ENCODE results near the gene PNLIPRP3. TPM values are rescaled to one million over a fixed set of nuclear protein-coding genes. Genes with fewer than 3 reads are reported as not detected.

The PNLIPRP3 gene
- total and polyA plus RNA-seq, 2 of the 4 experiments (the other 2 are of a cell fraction): not detected

DNA sequence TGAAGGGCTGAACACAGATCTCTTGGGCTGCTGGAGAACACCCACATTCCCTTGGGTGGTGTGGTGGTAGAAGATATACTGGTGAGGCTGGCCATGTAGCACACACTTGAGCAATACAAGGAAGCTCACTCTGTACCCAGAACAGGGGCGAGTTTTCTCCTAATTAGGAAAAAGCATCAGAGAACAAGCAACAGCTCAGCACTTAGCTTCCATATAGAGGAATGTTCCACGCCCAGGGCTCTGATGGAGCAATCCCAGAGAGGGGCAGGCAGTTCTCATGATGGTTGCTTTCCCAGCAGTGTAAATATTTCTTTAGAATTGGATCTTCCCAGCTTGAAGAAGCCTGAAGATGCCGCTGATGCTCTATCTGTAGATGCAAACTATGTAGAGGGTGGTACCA, 97.1 kb downstream of the PNLIPRP3 start:
- Histone ChIP-seq H3K4me2 (ENCODE audit: low read depth, low read length) (no peak overlapping the region), H4K5ac (ENCODE audit: low read depth, low read length) (no peak overlapping the region), H2AK9ac (replicated peaks; ENCODE audit: low read depth, low read length, poor library complexity) (no peak overlapping the region), H2BK120ac (ENCODE audit: low read depth, low read length) (no peak overlapping the region), H2BK15ac (ENCODE audit: low read depth, low read length) (no peak overlapping the region), H3K56ac (ENCODE audit: extremely low read depth, insufficient read depth, low read length) (no peak overlapping the region), H3K23ac (ENCODE audit: low read depth, low read length) (no peak overlapping the region), H4K8ac (ENCODE audit: low read depth in 2 of 2, low read length in 2 of 2) (no peak overlapping the region), H3K9ac (ENCODE audit: low read depth, low read length) (no peak overlapping the region), H2AFZ (replicated peaks; ENCODE audit: low read length, poor library complexity) (no peak overlapping the region), H3K4me1 (ENCODE audit: control insufficient read depth, insufficient read depth, low read length) (no peaks in the 10 kb centered on the region), H3K9me1 (ENCODE audit: insufficient read depth, low read length) (no peaks in the 10 kb centered on the region), H4K20me1 (ENCODE audit: insufficient read depth, low read length) (no peaks in the 10 kb centered on the region), H3K9me3 (ENCODE audit: control insufficient read depth, insufficient read depth, low read length) (no peaks in the 10 kb centered on the region), H4K91ac (ENCODE audit: insufficient read depth, low read depth, low read length) (no peak overlapping the region), H3K14ac (replicated peaks; ENCODE audit: low read depth, low read length) (no peak overlapping the region), H3K4ac (ENCODE audit: low read depth, low read length) (no peak overlapping the region), H3K36me3 (ENCODE audit: control insufficient read depth, insufficient read depth, low read length) (no peaks in the 10 kb centered on the region), H3K27ac (ENCODE audit: insufficient read depth, low read length) (no peak overlapping the region), H3K4me3 (ENCODE audit: insufficient read depth, low read depth, low read length) (no peak overlapping the region), H3K79me1 (ENCODE audit: low read depth in 1 of 2, low read length in 2 of 2) (no peaks in the 10 kb centered on the region), H3K18ac (ENCODE audit: low read depth, low read length) (no peak overlapping the region), H3K27me3 (ENCODE audit: control insufficient read depth, insufficient read depth, low read length) (no peaks in the 10 kb centered on the region), H2AK5ac (ENCODE audit: low read depth, low read length) (no peak overlapping the region), H2BK5ac (ENCODE audit: low read depth, low read length, poor library complexity, severe bottlenecking) (no peak overlapping the region), H2BK20ac (ENCODE audit: low read depth, low read length) (no peak overlapping the region)
- ChIA-PET POLR2A (ENCODE audit: unreplicated experiment) (no interaction called here), CTCF (no interaction called here)
- DNase-seq (no peak), ATAC-seq (ENCODE audit: low read depth) (no peak)
- BruUV-seq (replicated peaks): no TSS peak
- WGBS, 2 experiments (ENCODE audit: extremely low coverage in 2 of 2, insufficient read length in 1 of 2): 60% methylated on average over 1 of the region's 3 CpGs; no CpG with 5 or more reads in 1 of the 2 experiments
- no peak for TF ChIP-seq NFE2L2 (IDR thresholded peaks at IDR 0.05; ENCODE audit: low read depth, low read length)
- in situ Hi-C loops (cut with MboI; ENCODE audit: low sequenced_read_pairs): no loop called here
- dilution Hi-C loops (cut with HindIII; ENCODE audit: low sequenced_read_pairs, unreplicated experiment): no loop called here
- intact Hi-C loops (cut with micrococcal nuclease): loop anchor here (5.0 kb wide), 1 partner anchor 263 kb away; no protein-coding TSS in a partner anchor
